ENCODE measurements around the gene SPARC. TPM values are rescaled to one million over a fixed set of nuclear protein-coding genes. Genes with fewer than 3 reads are reported as not detected.
"Not testable (repeated sequence)": the region's sequence is repeated elsewhere in the genome, so short reads cannot be mapped to it uniquely, and the experiment has no call there.

SPARC gene
- total RNA-seq, 6 donors from 2014 or later = 234 to 1,553 (median 581) TPM

GRCh38 chr5:151700296-151700695, 13.6 kb upstream of the SPARC start:
- 89 to 95% methylated on average over 2 of the region's 2 CpGs for WGBS, 2 donors
- Histone ChIP-seq H3K9me3 (no peaks in the 10 kb centered on the region), H3K27ac (no peak overlapping the region), H3K4me3 (no peak overlapping the region), H3K36me3 (no peaks in the 10 kb centered on the region), H3K4me1 (peaks cover 0 to 3% (median 0%) of the 10 kb centered on the region in 4 donors), H3K27me3 (no peaks in the 10 kb centered on the region)
- DNase-seq = no peak
- no peak for TF ChIP-seq POLR2AphosphoS5 (IDR thresholded peaks at IDR 0.05)
- no peak for TF ChIP-seq CTCF (IDR thresholded peaks at IDR 0.05)
- no peak for TF ChIP-seq POLR2A (IDR thresholded peaks at IDR 0.05)
- TF ChIP-seq EP300 (IDR thresholded peaks at IDR 0.05) = no peak
- ATAC-seq (ENCODE audit: low FRiP score in 2 of 2) = no peak

GRCh38 chr5:151699071-151699901, 12.6 kb upstream of the SPARC start:
- Histone ChIP-seq H3K9me3 (no peaks in the 10 kb centered on the region), H3K27ac (peak overlapping the region; percentile 28 to 73 (median 69)), H3K4me3 (no peak overlapping the region), H3K27me3 (no peaks in the 10 kb centered on the region), H3K4me1 (peaks cover 0 to 3% (median 0%) of the 10 kb centered on the region in 4 donors), H3K36me3 (no peaks in the 10 kb centered on the region)
- peak in 1 of 2 donors; percentile 47 for TF ChIP-seq POLR2AphosphoS5 (IDR thresholded peaks at IDR 0.05)
- no peak for TF ChIP-seq POLR2A (IDR thresholded peaks at IDR 0.05)
- no peak for TF ChIP-seq CTCF (IDR thresholded peaks at IDR 0.05)
- no peak for TF ChIP-seq EP300 (IDR thresholded peaks at IDR 0.05)
- DNase-seq (peak in 1 of 2 donors; percentile 33), ATAC-seq (ENCODE audit: low FRiP score in 2 of 2) (peak; percentile 77 to 89)
- WGBS, 2 donors = 75 to 76% methylated on average over 13 of the region's 13 CpGs

GRCh38 chr5:151698081-151698480, 11.4 kb upstream of the SPARC start:
- not testable (repeated sequence) for H3K9me3 ChIP-seq; H3K36me3 ChIP-seq; DNase-seq; H3K27me3 ChIP-seq; H3K4me1 ChIP-seq; ATAC-seq (ENCODE audit: low FRiP score in 2 of 2); H3K4me3 ChIP-seq
- peak overlapping the region in 2 of 4 donors; percentile 23 to 46 for H3K27ac ChIP-seq
- 92 to 94% methylated on average over 4 of the region's 4 CpGs for WGBS, 2 donors

GRCh38 chr5:151697452-151697851, 10.7 kb upstream of the SPARC start:
- Histone ChIP-seq H3K4me3 (no peak overlapping the region), H3K27ac (peak overlapping the region in 3 of 4 donors; percentile 18 to 62 (median 23)), H3K9me3 (no peaks in the 10 kb centered on the region), H3K36me3 (no peaks in the 10 kb centered on the region), H3K27me3 (no peaks in the 10 kb centered on the region), H3K4me1 (peaks cover 0 to 3% (median 0%) of the 10 kb centered on the region in 4 donors)
- TF ChIP-seq POLR2AphosphoS5 (IDR thresholded peaks at IDR 0.05) = no peak
- TF ChIP-seq EP300 (IDR thresholded peaks at IDR 0.05) = no peak
- TF ChIP-seq CTCF (IDR thresholded peaks at IDR 0.05) = no peak
- no peak for TF ChIP-seq POLR2A (IDR thresholded peaks at IDR 0.05)
- DNase-seq (no peak), ATAC-seq (ENCODE audit: low FRiP score in 2 of 2) (no peak)
- WGBS, 2 donors = 82 to 90% methylated on average over 8 of the region's 8 CpGs

GRCh38 chr5:151696470-151697061, 9.9 kb upstream of the SPARC start:
- peak; percentile 73 to 88 for ATAC-seq (ENCODE audit: low FRiP score in 2 of 2)
- no peak for TF ChIP-seq EP300 (IDR thresholded peaks at IDR 0.05)
- TF ChIP-seq POLR2AphosphoS5 (IDR thresholded peaks at IDR 0.05) = peak in 1 of 2 donors; percentile 32
- TF ChIP-seq CTCF (IDR thresholded peaks at IDR 0.05) = no peak
- TF ChIP-seq POLR2A (IDR thresholded peaks at IDR 0.05) = no peak
- no peak overlapping the region for H3K4me3 ChIP-seq
- no peaks in the 10 kb centered on the region for H3K27me3 ChIP-seq
- peak overlapping the region; percentile 62 to 69 (median 65) for H3K27ac ChIP-seq
- H3K9me3 ChIP-seq = no peaks in the 10 kb centered on the region
- WGBS, 2 donors = 59 to 62% methylated on average over 13 to 20 of the region's 20 CpGs
- peaks cover 0 to 3% (median 0%) of the 10 kb centered on the region in 4 donors for H3K4me1 ChIP-seq
- peak in 1 of 2 donors; percentile 36 for DNase-seq
- H3K36me3 ChIP-seq = no peaks in the 10 kb centered on the region
